VCaP (cell line): ENCODE results near the gene FLVCR2.

Source experiments
- H3K27ac ChIP-seq: fragments of 450-650 bp; 2 replicates; pipeline ENCODE4 v1.5.1; 2017
- CTCF ChIP-seq: fragments of 450-650 bp; conservative IDR thresholded peaks from 2 replicates; pipeline ENCODE4 v1.5.1; 2017; ENCODE audit warnings: mild to moderate bottlenecking, moderate library complexity

FLVCR2 gene

GRCh38 chr14:75630695-75631452 lies 52.5 kb downstream of the FLVCR2 start:
- H3K27ac ChIP-seq = no peak overlapping the region
- TF ChIP-seq CTCF = no peak

GRCh38 chr14:75631453-75631831 lies 53.0 kb downstream of the FLVCR2 start:
- no peak for TF ChIP-seq CTCF
- no peak overlapping the region for H3K27ac ChIP-seq

GRCh38 chr14:75634848-75635247 lies 56.4 kb downstream of the FLVCR2 start:
- H3K27ac ChIP-seq = no peak overlapping the region
- TF ChIP-seq CTCF = no peak

- H3K27ac ChIP-seq = no peak overlapping the region
- no peak for TF ChIP-seq CTCF
Observed at GRCh38 chr14:75636100-75636692, 57.8 kb downstream of the FLVCR2 start.

GRCh38 chr14:75640876-75641275 lies 62.5 kb downstream of the FLVCR2 start:
- H3K27ac ChIP-seq = no peak overlapping the region
- TF ChIP-seq CTCF = no peak

- TF ChIP-seq CTCF = no peak
- peak overlapping the region; percentile 56 for H3K27ac ChIP-seq
Observed at GRCh38 chr14:75643985-75644384, 65.6 kb downstream of the FLVCR2 start.

GRCh38 chr14:75645056-75645455 lies 66.6 kb downstream of the FLVCR2 start:
- H3K27ac ChIP-seq = no peak overlapping the region
- no peak for TF ChIP-seq CTCF
